Tibial nerve (tissue), 4 donors: Measurements from ENCODE around the gene CLDN6.

Experiments used
- EP300 ChIP-seq, 2 donors: sonication (generic); formaldehyde crosslinking; IDR thresholded peaks; one replicate each; pipeline ENCODE4 v1.6.1; 2017; ENCODE audit warnings: antibody characterized with exemption in 2 of 2, mild to moderate bottlenecking in 1 of 2
- POLR2A ChIP-seq, 2 donors: fragments of 450-650 bp; IDR thresholded peaks; one replicate each; pipeline ENCODE4 v1.6.1; 2017; ENCODE audit warnings: antibody characterized with exemption in 2 of 2, mild to moderate bottlenecking in 2 of 2, moderate library complexity in 2 of 2
- TF ChIP-seq, protein P1 (sequence below), 5 experiments: fragments of 200-600 bp in 3 of 5; fragments of 450-650 bp in 2 of 5; sonication (generic) in 3 of 5; IDR thresholded peaks; one replicate each; pipeline ENCODE4 v1.5.1; 2016 to 2019; ENCODE audit warnings: antibody characterized with exemption in 5 of 5, mild to moderate bottlenecking in 3 of 5, moderate library complexity in 2 of 5

DNA sequence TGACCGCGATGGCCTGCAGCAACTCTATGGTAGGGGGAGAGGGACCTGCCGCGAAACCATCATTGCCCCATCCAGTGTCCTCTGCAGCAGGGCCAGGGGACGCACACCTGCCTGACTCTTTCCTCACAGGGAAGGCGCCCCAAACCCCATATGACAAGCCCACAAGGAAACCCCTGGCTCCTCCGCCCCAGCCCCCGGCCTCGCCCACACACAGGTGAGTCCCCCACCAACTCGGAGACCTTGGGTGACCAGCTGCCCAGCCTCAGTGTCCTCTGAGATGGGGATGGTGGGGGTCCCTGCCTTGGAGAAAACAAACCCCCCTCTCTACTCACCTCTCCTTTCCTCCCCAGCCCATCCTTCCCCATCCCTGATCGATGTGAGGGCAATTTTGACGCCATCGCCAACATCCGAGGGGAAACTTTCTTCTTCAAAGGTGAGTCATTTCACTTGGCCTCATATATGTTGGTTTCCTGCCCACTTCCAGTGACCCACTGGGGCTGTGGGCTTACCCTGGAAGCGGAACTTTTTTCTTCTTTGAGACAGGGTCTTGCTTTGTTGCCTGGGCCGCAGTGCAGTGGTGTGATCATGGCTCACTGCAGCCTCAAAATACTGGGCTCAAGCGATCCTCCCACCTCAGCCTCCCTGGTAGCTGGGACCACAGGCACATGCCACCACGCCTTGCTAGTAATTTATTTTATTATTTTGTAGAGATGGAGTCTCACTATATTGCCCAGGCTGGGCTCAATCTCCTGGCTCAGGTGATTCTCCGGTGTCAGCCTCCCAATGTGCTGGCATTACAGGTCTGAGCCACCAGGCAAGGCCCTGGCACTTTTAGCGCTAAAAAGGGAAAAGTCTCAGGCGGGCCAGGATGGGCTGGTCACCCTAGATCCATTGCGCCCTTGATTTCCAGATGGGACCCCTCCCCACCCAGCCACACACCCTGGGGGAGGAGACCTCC lies 39.5 kb upstream of the CLDN6 start:
- TF ChIP-seq, protein P1, sequence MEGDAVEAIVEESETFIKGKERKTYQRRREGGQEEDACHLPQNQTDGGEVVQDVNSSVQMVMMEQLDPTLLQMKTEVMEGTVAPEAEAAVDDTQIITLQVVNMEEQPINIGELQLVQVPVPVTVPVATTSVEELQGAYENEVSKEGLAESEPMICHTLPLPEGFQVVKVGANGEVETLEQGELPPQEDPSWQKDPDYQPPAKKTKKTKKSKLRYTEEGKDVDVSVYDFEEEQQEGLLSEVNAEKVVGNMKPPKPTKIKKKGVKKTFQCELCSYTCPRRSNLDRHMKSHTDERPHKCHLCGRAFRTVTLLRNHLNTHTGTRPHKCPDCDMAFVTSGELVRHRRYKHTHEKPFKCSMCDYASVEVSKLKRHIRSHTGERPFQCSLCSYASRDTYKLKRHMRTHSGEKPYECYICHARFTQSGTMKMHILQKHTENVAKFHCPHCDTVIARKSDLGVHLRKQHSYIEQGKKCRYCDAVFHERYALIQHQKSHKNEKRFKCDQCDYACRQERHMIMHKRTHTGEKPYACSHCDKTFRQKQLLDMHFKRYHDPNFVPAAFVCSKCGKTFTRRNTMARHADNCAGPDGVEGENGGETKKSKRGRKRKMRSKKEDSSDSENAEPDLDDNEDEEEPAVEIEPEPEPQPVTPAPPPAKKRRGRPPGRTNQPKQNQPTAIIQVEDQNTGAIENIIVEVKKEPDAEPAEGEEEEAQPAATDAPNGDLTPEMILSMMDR (IDR thresholded peaks at IDR 0.05), result no peak
- TF ChIP-seq POLR2A (IDR thresholded peaks at IDR 0.05) (no peak), EP300 (IDR thresholded peaks at IDR 0.05) (no peak)
